Mucosa of gallbladder (tissue), 1 donor: ENCODE data around the gene TTYH2. TPM values are rescaled to one million over a fixed set of nuclear protein-coding genes. Genes with fewer than 3 reads are reported as not detected.
"Not testable (repeated sequence)": the region's sequence is repeated elsewhere in the genome, so short reads cannot be mapped to it uniquely, and the experiment has no call there.

Experiments used
- DNase-seq: peaks from one replicate; pipeline ENCODE4 v3.0.0-alpha.2; 2020; ENCODE audit warnings: low spot score
- total RNA-seq: library from RNA; stranded (reverse); gene quantifications from one replicate; pipeline ENCODE4 v1.2.1, GENCODE V29; 2021
- donor health status: DM: no; HTN: no; CAD: no.

Gene TTYH2
- total RNA-seq: 6.9 TPM

- peak; percentile 89 for DNase-seq
These were observed at the start of gene TTYH2 for GRCh38 chr17:74212913-74213791. TTYH2 (plus strand) TSS chr17:74213571; CDS start chr17:74213588, 17 bp downstream.

- no peak for DNase-seq
These were observed 49.5 kb upstream of the TTYH2 start for GRCh38 chr17:74163836-74164235.

GRCh38 chr17:74164446-74165045 is 48.8 kb upstream of the TTYH2 start:
- no peak for DNase-seq

GRCh38 chr17:74165797-74166365 is 47.5 kb upstream of the TTYH2 start:
- DNase-seq: no peak

- no peak for DNase-seq
These were observed 42.4 kb upstream of the TTYH2 start for GRCh38 chr17:74170924-74171323.

GRCh38 chr17:74172700-74173099 is 40.7 kb upstream of the TTYH2 start:
- DNase-seq: no peak

- DNase-seq: peak; percentile 52
These were observed 36.8 kb upstream of the TTYH2 start for GRCh38 chr17:74176546-74177001.

- DNase-seq: no peak
These were observed 36.3 kb upstream of the TTYH2 start for GRCh38 chr17:74177018-74177450.

- DNase-seq: no peak
These were observed 33.8 kb upstream of the TTYH2 start for GRCh38 chr17:74179576-74179975.

- DNase-seq: no peak
These were observed 33.0 kb upstream of the TTYH2 start for GRCh38 chr17:74180336-74180735.

GRCh38 chr17:74181341-74181740 is 32.0 kb upstream of the TTYH2 start:
- no peak for DNase-seq

- no peak for DNase-seq
These were observed 31.2 kb upstream of the TTYH2 start for GRCh38 chr17:74182041-74182723.

GRCh38 chr17:74183411-74183810 is 30.0 kb upstream of the TTYH2 start:
- DNase-seq: no peak

- DNase-seq: no peak
These were observed 27.7 kb upstream of the TTYH2 start for GRCh38 chr17:74185571-74186185.

GRCh38 chr17:74186498-74186897 is 26.9 kb upstream of the TTYH2 start:
- no peak for DNase-seq

- DNase-seq: no peak
These were observed 25.6 kb upstream of the TTYH2 start for GRCh38 chr17:74187761-74188160.

- not testable (repeated sequence) for DNase-seq
These were observed 24.7 kb upstream of the TTYH2 start for GRCh38 chr17:74188687-74189086.

- no peak for DNase-seq
These were observed 23.2 kb upstream of the TTYH2 start for GRCh38 chr17:74190154-74190553.

- no peak for DNase-seq
These were observed 22.5 kb upstream of the TTYH2 start for GRCh38 chr17:74190807-74191406.

GRCh38 chr17:74192950-74193781 is 20.2 kb upstream of the TTYH2 start:
- peak; percentile 86 for DNase-seq
